ENCODE results near the gene LTBP3. TPM values are rescaled to one million over a fixed set of nuclear protein-coding genes. Genes with fewer than 3 reads are reported as not detected.
A peak's percentile ranks its signal among the peaks of the same experiment; 100 is the strongest.

The LTBP3 gene
- total and polyA plus RNA-seq, 11 donors = 26.3 to 125 (median 75.6) TPM

- Histone ChIP-seq H3K27ac (peak overlapping the region in 1 of 12 donors; percentile 52), H3K9me3 (no peaks in the 10 kb centered on the region), H3K4me3 (peak overlapping the region in 1 of 12 donors; percentile 54), H3K36me3 (peaks cover 0 to 76% (median 52%) of the 10 kb centered on the region in 9 donors), H3K27me3 (no peaks in the 10 kb centered on the region), H3K4me1 (peaks cover 0 to 32% (median 10%) of the 10 kb centered on the region in 12 donors)
- WGBS, 4 donors = 83 to 93% (median 91%) methylated on average over 4 of the region's 4 CpGs
- DNase-seq (no peak), ATAC-seq (no peak)
- TF ChIP-seq CTCF (IDR thresholded peaks at IDR 0.05) = no peak
- TF ChIP-seq POLR2A (IDR thresholded peaks at IDR 0.05) = no peak
- intact Hi-C loops (cut with DNase I) = loop anchor here in 2 of 10 donors (10.0 kb wide), 2 partner anchors 49 to 449 kb away; partner anchors contain the start of gene KCNK7 (in 1 of the 2)
Measured at GRCh38 chr11:65545853-65546216, 12.3 kb downstream of the LTBP3 start.

- Histone ChIP-seq H3K36me3 (peaks cover 0 to 64% (median 41%) of the 10 kb centered on the region in 9 donors), H3K4me1 (peaks cover 0 to 42% (median 20%) of the 10 kb centered on the region in 12 donors), H3K27ac (no peak overlapping the region), H3K9me3 (no peaks in the 10 kb centered on the region), H3K27me3 (no peaks in the 10 kb centered on the region), H3K4me3 (no peak overlapping the region)
- TF ChIP-seq POLR2A (IDR thresholded peaks at IDR 0.05) (no peak), CTCF (IDR thresholded peaks at IDR 0.05) (no peak)
- intact Hi-C loops (cut with DNase I) = loop anchor here in 6 of 10 donors (5.0 to 10.0 kb wide), 5 partner anchors 34 to 452 kb away; partner anchors contain the start of genes EHBP1L1 (in 1 of the 6) and KCNK7 (in 1 of the 6)
- DNase-seq (no peak), ATAC-seq (no peak)
- WGBS, 4 donors = 94 to 97% (median 95%) methylated on average over 3 of the region's 3 CpGs
Measured at GRCh38 chr11:65542738-65543390, 15.3 kb downstream of the LTBP3 start.

GRCh38 chr11:65541093-65541982, 16.8 kb downstream of the LTBP3 start:
- Histone ChIP-seq H3K27me3 (no peaks in the 10 kb centered on the region), H3K4me1 (peaks cover 0 to 28% (median 20%) of the 10 kb centered on the region in 12 donors), H3K4me3 (peak overlapping the region in 11 of 12 donors; percentile 24 to 66 (median 53)), H3K36me3 (peaks cover 0 to 63% (median 40%) of the 10 kb centered on the region in 9 donors), H3K27ac (peak overlapping the region; percentile 66 to 95 (median 88)), H3K9me3 (no peaks in the 10 kb centered on the region)
- intact Hi-C loops (cut with DNase I) = loop anchor here in 9 of 10 donors (1.0 to 10.0 kb wide), 12 partner anchors 13 to 453 kb away; partner anchors contain the start of genes ZNRD2 (in 2 of the 9), EHBP1L1 (in 1 of the 9), KCNK7 (in 1 of the 9) and LTBP3 (in 1 of the 9)
- 41 to 56% (median 45%) methylated on average over 10 to 18 of the region's 18 CpGs for WGBS, 4 donors
- no peak for DNase-seq
- TF ChIP-seq CTCF (IDR thresholded peaks at IDR 0.05) = peak in 1 of 12 donors; percentile 4
- TF ChIP-seq POLR2A (IDR thresholded peaks at IDR 0.05) = no peak
- no peak for ATAC-seq

All from heart left ventricle (tissue), 16 donors.